Measurements from ENCODE around the gene RER1.

DNA sequence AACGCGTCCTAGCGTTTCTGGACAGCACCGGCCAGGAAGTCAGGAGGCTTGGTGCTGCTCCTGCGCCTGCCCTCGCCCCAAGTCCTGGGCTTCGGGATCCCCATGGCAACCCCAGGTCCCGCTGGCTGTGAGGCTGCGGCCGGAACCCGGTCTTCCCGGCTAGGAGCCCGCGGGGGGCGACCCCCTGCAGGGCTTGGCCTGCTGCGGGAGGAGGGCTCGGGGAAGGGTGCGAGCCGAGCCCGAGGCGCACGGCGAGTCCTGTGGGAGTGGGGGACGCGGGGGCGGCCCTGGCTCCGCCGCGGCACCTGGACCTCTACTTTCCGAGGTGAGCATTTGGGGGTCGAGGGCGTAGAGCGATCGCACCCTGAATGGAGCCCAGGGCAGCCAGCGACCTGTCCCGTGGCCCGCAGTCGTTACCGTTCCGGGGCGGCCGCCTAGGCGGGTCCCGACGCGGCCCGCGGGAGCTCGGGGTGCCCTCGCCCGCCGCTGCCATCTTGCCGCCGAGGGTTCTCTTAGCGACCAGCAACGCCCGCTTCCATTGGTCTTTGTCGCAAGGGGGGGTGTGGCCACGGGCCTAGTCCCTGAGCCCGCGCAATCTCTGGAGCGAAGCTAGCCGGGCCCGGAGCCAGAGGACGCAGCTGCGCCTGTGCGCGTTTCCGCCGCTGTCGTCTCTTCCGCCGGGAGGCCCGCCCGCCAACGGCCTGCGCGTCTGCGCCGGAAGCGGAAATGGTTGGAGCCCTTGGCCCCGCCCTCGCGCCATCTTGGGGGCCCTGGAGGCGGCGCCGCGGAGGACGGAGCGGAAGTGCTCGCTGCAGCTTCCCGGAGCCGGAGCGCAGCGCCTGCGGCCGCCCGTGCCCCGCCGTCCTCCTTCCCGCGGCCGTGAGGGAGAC is at the start of gene RER1, which contains the start of gene MORN1:
- TF ChIP-seq EP300 (IDR thresholded peaks at IDR 0.05): peak; percentile 86 to 99
- TF ChIP-seq, protein P1, sequence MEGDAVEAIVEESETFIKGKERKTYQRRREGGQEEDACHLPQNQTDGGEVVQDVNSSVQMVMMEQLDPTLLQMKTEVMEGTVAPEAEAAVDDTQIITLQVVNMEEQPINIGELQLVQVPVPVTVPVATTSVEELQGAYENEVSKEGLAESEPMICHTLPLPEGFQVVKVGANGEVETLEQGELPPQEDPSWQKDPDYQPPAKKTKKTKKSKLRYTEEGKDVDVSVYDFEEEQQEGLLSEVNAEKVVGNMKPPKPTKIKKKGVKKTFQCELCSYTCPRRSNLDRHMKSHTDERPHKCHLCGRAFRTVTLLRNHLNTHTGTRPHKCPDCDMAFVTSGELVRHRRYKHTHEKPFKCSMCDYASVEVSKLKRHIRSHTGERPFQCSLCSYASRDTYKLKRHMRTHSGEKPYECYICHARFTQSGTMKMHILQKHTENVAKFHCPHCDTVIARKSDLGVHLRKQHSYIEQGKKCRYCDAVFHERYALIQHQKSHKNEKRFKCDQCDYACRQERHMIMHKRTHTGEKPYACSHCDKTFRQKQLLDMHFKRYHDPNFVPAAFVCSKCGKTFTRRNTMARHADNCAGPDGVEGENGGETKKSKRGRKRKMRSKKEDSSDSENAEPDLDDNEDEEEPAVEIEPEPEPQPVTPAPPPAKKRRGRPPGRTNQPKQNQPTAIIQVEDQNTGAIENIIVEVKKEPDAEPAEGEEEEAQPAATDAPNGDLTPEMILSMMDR (IDR thresholded peaks at IDR 0.05): peak in 2 of 5 experiments; percentile 13 to 52
- TF ChIP-seq POLR2A (IDR thresholded peaks at IDR 0.05): peak; percentile 47 to 82
